HG03565 (cell line): ENCODE data around the gene ANKRD42.
A peak's percentile ranks its signal among the peaks of the same experiment; 100 is the strongest.
"Not testable (repeated sequence)": the region's sequence is repeated elsewhere in the genome, so short reads cannot be mapped to it uniquely, and the experiment has no call there.

Source experiments
- ATAC-seq: cut with Tn5 transposase; IDR thresholded peaks from one replicate; pipeline ENCODE4 v1.9.1; 2021; ENCODE audit warnings: mild to moderate bottlenecking, moderate library complexity; ENCODE audit not compliant: unreplicated experiment

Gene ANKRD42

DNA sequence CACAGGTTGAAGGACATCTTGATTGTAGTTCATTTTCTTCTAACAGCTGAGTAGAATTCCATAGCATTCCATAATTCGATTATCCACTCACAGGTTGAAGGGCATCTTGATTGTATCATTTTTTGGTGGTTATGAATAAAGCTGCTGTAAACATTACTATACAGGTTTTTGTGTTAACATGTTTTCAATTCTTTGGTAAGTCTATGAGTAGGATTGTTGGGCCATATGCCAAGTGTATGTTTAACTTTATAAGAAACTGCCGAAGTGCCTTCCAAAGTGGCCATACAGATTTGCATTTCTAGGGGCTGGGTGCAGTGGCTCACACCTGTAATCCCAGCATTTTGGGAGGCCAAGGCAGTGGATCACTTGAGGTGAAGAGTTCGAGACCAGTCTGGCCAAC, 44.6 kb downstream of the ANKRD42 start:
- ATAC-seq, result no peak

DNA sequence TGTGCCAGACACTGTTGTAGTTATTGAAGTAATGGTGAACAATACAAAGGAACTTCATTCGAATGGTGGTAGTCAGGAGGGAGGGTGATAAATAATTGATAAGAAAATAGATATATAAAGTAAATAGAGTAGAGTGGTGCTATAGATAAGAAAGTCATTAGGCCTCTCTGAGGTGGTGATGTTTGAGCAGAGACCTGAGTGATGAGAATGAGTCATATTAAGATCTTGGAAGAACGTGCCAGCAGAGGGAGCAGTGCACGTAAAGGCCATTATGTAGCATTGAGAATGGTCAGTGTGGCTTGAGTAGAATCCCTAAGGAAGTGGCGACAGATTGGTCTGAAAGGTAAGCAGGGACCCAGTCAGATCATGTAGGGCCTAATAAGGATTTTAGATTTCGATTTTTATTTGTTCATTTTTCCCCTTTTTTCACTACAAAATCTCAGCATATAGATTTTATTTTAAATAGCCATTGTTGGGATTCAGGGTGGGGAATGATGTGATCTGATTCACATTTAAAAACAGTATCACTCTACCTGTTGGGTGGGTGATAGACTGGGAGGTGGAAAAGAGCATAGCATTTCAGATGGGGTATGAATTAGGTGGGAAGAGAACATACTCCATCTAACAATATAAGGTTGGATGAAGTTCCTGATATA, 47.9 kb downstream of the ANKRD42 start:
- no peak for ATAC-seq

DNA sequence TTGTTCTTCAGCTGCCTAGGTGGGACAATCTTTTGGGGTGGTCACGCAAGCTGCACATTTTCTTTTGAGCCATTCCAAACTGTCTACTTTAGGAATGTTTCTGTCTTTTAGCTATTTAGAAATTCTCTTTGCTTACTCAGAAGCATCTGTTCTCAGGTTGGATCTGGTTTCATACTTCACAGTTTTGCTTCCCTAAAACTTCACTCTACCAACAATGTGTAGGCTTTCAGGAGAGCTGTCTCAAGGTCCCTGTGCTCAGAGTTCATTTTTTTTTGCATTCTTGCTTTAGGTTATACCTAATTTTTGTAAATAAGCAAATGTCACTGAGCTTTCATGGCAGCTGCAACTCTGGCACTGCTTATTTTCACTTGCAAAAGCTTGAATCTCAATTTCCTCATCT, 55.9 kb downstream of the ANKRD42 start:
- no peak for ATAC-seq

DNA sequence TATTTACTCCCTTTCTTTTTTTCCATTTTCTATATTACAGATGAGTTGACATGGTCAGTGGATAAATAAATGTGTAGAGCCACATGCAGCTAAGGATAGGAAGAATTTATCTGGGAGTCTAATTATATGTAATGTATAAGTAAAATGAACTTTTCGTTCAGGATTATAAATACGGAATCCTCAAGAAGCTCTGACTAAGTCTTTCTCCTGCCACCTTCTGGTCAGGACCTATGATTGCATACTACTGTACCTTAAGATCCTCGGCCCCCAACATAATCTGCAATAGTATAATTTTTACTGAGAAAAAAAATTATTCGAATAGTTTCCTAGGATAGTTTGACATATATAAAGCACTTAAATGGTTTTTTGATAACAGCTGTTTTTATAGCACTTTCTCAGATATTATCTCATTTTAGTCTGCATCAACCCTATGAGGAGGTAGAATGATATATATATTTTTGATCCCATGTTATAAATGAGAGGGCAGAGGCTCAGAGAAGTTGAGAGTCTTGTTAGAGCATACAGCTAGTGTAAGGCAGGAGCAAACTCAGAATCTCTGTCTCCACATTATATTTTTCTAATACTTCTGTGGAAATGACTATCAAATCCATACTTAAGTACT, 56.6 kb downstream of the ANKRD42 start:
- ATAC-seq, result peak; percentile 50

DNA sequence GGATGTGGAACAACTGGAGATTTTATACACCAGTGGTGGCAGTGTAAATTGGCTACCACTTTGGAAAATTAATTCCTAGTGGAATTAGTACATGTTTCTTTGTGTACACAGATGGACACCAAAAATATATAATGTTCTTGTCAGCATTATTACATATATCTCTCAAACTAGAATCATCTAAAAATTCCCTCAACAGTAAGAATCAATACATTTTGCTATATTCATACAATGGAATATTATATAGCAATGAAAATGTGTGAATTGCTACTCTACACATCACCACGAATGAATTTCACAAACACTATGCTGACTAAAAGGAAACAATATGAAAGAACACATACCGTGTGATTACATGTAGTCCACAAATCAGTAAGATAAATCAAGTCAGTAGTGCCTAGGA, 58.8 kb downstream of the ANKRD42 start:
- ATAC-seq, result no peak

DNA sequence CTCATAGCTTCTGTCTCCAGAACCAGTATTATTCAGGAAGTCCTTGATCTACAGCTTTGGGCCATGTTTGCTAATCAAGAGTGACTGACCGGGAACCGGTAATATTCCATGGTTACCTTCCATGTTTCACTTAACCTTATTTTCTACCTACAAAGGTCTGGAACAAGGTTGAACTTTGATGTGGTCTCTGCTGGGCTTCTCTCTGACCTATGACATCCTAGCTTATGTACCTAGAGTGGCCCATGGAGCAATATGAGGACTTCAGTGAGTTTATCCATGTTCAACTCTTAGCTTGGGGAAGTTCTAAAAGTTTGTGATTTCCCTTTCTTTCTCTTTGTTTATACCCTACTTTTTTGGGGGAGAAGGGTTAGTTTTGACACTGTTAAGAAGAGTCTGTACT, 59.4 kb downstream of the ANKRD42 start:
- ATAC-seq, result no peak

DNA sequence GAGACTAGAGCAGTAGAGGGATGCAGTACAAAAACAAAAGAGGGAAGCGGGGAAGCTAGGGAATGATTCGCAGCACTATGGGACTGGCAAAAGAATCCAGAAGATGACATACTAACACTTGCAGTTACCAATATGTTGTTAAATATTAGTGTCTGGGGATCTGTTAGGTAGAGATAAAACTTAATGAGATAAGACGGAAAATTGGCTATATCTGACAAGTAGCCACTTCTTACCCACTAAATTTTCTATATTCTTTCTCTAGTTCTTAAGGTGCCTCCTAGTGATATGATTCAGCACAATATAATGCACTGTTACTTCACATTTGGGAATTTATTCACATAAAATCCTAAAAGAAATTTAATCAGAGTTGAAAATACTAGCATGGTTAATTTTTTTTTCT, 61.9 kb downstream of the ANKRD42 start:
- no peak for ATAC-seq

DNA sequence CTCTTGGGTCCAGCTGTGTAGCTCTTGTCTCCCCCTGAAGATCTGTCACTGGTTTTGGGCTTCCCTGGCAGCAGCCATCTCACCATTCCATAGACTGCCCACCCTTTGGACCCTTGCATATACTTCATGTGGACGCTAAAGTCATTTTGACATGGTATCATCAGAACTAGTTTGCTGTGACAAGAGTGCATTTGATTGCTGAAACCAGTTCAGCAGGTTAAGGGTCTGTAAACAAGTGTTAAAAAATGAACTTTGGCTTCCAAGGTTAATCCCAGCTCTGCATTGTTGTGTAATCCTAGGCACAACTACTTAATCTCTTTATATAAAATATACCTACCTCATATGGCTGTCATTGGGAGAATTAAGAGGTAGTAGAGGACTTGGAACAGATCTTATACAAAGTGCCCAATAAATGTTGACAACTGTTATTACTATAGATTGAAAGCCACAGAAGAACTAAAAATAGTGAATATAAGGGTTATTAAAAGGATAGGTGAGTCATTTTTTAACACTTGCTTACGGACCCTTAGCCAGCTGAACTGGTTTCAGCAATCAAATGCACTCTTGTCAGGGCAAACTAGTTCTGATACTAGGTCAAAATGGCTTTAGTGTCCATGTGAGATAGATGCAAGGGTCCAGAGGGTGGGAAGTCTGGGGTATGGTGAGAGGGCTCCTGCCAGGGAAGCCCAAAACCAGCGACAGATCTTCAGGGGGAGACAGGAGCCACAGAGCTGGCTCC, 63.3 kb downstream of the ANKRD42 start:
- ATAC-seq, result no peak

DNA sequence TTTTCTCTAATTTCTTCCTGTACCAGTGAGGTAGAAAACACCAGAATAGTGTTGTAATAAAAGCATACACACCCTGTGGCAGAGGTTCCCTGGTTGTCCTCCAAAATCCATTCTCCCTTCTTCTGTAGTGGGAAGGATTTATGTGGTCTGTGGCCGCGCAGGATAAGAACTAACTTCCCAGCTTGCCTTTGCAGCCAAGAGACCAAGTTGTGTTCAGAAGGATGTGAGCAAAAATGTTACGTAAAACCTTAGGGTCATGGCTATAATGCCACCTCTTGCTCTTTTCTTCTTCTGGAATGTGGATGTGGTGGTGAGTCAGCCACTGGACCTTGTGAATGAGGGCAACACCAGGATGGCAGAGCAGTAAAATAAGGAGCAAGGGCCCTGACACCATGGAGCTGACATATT, 64.3 kb downstream of the ANKRD42 start:
- ATAC-seq, result no peak

DNA sequence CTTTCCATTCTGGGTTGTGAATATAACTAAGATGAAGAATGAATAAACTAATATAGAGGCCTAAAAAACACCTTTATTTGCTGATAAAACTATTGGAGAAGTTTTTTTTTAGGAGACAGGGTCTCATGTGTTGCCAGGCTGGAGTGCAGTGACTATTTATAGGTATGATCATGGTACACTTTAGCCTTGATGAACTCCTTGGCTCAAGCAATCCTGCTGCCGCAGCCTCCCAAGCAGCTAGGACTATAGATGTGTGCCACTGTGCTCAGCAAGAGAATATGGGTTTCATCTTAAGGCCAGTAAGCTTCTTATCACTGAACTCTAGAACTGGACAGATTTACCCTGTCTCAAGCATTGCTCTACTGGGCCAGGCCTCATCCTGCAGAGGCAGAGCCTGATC, 66.0 kb downstream of the ANKRD42 start:
- ATAC-seq, result no peak

DNA sequence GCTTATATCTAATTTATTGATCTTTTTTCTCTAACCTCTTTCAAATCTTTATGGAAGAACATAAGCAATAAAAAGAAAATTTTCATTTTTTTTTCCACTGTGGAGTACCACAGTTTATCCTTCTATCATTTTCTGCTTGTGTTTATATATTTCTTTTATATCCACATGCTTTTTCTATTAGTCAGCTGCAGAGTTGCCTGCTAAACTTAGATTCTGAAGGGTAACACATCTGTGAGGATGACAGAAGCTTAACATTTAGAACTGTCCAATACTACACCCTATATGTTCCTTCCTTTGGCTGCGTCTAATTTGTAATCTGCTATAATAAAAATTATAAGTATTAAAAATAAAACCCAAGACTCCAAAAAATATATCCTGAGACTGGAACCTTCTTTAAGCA, 71.8 kb downstream of the ANKRD42 start:
- ATAC-seq, result no peak

DNA sequence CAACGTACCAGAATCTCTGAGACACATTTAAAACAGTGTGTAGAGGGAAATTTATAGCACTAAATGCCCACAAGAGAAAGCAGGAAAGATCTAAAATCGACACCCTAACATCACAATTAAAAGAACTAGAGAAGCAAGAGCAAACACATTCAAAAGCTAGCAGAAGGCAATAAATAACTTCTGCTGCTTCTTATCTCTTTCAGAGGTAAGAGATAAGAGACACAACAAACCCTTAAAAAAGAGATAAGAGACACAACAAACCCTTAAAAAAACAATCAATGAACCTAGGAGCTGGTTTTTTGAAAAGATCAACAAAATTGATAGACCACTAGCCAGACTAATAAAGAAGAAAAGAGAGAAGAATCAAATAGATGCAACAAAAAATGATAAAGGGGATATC, 75.6 kb downstream of the ANKRD42 start:
- ATAC-seq, result not testable (repeated sequence)

DNA sequence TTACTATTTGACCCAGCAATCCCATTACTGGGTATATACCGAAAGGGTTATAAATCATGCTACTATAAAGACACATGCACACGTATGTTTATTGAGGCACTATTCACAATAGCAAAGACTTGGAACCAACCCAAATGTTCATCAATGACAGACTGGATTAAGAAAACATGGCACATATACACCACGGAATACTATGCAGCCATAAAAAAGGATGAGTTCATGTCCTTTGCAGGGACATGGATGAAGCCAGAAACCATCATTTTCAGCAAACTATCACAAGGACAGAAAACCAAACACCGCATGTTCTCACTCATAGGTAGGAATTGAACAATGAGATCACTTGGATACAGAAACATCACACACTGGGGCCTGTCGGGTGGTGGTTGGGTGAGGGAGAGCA, 78.2 kb downstream of the ANKRD42 start:
- not testable (repeated sequence) for ATAC-seq

DNA sequence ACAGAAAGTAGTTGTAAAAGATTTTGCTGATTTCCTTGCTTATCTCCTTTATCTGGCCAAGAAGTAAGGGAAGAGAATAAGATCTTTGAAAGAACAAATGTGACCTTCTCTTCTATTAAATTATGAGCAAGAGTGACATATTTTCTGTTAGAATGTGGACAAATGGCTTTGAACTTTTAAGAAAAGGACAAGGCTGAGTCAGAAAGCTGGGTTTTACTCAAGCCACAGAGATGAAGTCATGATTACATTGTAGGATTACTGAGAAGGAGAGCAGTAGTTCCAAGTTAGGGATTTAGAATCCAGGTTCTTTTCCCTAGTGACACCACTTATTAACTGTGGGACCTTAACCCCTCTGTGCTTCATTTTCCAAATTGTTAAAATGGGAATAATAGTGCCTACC, 79.1 kb downstream of the ANKRD42 start:
- no peak for ATAC-seq

DNA sequence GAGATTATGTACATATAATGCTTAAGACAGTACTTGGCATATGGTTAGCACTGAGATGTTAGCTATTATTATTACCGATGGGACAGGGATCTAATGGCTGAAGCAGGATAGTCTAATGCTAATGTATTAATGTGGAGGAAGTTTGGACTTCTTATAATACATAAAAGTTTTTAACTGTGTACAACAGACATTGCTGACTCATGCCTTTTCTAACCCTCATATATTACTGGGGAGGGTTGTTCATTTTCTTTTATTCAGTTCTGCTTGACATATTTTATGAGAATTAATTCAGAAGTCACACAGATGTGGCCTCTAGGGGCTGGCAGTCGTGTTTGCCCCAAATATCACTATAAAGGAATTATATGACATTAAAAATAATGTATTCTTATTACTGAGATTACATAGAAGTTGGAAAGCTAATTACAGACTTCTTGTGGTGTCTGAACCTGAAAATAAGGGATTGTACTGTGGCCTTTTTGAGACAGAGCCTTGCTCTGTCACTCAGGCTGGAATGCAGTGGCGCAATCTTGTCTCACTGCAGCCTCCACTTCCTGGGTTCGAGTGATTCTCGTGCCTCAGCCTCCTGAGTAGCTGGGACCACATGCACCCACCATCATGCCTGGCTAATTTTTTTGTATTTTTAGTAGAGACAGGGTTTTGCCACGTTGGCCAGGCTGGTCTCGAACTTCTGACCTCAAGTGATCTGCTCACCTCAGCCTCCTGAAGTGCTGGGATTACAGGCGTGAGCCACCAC, 82.6 kb downstream of the ANKRD42 start:
- no peak for ATAC-seq

DNA sequence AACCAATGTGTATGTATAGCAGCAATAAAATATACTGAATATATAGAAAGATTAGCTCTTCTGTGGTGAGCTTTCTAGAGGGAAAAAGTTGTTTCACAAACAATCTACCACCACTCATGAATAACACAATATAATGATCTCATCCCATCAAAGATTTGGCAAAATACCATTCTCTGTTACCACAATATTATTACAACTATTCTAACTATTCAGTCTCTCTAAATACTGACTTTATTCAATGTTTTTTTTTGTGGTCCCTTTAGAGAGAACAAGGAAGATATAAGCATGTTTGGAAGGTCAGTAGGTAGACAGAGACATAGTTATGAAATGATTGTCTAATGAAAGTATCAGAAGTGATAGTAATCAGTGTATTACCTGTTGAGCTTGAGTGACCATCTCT, 84.8 kb downstream of the ANKRD42 start:
- no peak for ATAC-seq

DNA sequence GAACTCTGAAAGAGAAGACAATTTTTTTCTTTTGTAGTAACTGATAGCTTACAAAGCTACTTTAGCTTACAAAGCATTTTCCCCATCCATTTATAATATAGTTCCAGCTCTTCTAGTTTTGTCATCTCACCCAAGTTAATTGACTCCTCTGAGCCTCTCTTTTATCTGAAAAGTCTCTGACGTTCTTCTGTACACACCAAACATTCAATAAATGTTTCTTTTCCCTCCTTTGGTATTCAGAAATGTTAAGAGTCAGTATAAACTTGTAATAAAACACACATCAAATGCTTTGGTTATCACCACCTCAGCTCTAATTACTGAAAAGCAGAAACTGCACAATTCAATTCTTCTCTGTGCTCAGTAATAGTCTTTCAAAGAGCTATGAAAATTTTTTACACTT, 86.7 kb downstream of the ANKRD42 start:
- no peak for ATAC-seq

DNA sequence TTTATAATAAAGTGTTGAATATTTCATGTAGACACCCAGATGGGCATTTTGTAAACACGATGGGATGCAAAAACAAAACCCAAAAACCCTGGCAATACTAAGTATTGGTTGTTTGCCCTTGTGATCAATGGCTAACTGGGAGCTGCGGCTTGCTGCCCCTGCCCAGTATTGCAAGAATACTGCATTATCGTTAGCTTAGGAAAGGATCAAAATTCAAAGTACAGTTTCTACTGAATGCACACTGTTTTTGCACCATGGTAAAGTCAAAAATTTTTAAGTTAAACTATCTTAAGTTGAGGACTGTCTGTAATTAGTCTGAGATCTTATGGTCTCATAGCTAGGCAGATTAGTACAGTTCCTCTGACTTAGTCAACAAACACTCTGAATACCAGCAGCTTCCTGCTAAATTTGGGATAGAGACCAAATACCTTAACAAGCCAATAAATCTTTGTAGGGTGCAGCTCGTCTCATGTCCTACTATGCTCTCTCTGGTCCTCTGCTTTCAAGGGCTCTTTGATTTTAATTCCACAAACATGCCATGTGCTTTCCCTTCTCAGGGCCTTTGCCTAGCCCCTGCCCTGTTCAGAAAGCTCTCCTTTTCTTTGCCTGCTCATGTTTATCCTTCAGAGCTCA, 88.7 kb downstream of the ANKRD42 start:
- no peak for ATAC-seq

DNA sequence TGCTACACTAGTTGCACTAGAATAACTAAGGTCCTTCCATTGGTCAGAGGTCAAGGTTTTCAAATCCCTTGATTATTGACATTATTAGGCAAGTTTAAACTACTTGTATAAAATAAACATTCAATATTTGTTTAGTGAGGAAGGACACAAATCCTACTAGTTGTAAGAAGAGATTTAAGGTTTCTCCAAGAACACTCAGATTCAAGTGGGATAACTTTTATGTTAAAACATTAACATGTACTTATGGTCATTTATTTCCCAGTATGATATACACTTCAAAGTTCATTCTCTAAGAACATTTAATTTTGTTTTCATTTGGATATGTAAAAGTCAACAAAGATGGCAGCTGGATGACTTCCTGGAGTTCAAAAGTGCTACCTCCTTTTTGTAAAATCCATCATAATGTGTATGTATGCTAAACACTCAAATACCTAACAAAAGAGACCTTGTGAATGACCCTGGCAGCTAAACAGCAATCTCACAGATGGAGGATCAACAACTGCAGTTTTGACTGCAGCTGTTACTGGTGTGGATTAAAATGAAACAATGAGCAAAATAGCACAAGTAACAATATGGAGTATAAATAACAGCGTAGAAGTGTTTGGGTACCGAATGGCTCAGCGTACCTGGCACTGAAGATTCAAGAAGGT, 91.1 kb downstream of the ANKRD42 start:
- no peak for ATAC-seq

DNA sequence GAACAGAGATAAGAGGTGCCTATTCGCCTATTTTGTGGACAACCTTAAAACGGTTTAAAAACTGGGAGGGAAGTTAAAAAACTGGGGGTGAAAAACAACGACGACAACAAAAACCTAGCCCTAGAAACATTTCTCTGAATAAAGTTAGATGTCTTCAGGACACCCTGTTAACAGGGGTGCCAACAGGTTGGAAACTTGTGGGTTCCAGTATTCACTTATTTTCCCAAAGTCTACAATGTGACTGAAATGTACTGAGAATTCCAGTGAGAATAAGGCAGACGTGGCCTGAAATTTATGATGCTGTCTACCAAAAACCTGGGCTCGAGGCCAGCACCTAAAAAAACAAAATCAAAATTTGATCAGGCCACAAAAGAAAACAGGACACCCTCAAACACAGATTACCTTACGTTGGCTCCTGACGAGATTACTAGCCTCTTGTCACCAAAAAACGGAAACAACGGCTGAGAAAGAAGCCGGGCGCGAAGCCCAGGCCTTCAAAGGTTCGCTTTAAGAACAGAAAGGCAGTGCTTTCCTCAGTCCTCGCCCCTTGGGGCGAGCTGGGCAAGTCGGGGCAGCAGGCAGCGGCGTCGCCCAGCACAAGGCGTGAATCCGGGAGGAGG, 91.7 kb downstream of the ANKRD42 start:
- ATAC-seq, result peak; percentile 23
